ENCODE results near the gene AFF4. TPM values are rescaled to one million over a fixed set of nuclear protein-coding genes. Genes with fewer than 3 reads are reported as not detected.

AFF4 gene
- total RNA-seq, 1 donor from 2014 or later = 88.6 TPM

- ATAC-seq (no peak), DNase-seq (ENCODE audit: low spot score) (no peak)
- intact Hi-C loops (cut with DNase I) = no loop called here
Observed at GRCh38 chr5:132898094-132898493, 65.3 kb downstream of the AFF4 start.

- intact Hi-C loops (cut with DNase I) = no loop called here
- DNase-seq (ENCODE audit: low spot score) (no peak), ATAC-seq (no peak)
Observed at GRCh38 chr5:132896685-132897084, 66.7 kb downstream of the AFF4 start.

GRCh38 chr5:132895719-132896305 is 67.6 kb downstream of the AFF4 start:
- DNase-seq (ENCODE audit: low spot score) (no peak), ATAC-seq (no peak)
- intact Hi-C loops (cut with DNase I) = no loop called here

GRCh38 chr5:132890817-132891216 is 72.6 kb downstream of the AFF4 start:
- no peak for ATAC-seq
- intact Hi-C loops (cut with DNase I) = no loop called here

GRCh38 chr5:132889501-132889900 is 73.9 kb downstream of the AFF4 start:
- no peak for ATAC-seq
- no peak for DNase-seq (ENCODE audit: low spot score)
- intact Hi-C loops (cut with DNase I) = no loop called here

More at GRCh38 chr5:132890817-132891216, 72.6 kb downstream of the AFF4 start:
- DNase-seq (ENCODE audit: low spot score) = no peak

- intact Hi-C loops (cut with DNase I) = no loop called here
- DNase-seq (ENCODE audit: low spot score) (no peak), ATAC-seq (no peak)
Observed at GRCh38 chr5:132887283-132887682, 76.2 kb downstream of the AFF4 start.

GRCh38 chr5:132886064-132886823 is 77.2 kb downstream of the AFF4 start:
- DNase-seq (ENCODE audit: low spot score) = no peak
- intact Hi-C loops (cut with DNase I) = no loop called here
- ATAC-seq = no peak

- no peak for ATAC-seq
- no peak for DNase-seq (ENCODE audit: low spot score)
- intact Hi-C loops (cut with DNase I) = no loop called here
Observed at GRCh38 chr5:132884548-132884947, 78.9 kb downstream of the AFF4 start.

GRCh38 chr5:132883261-132883834 is 80.1 kb downstream of the AFF4 start:
- intact Hi-C loops (cut with DNase I) = no loop called here
- ATAC-seq (peak; percentile 84), DNase-seq (ENCODE audit: low spot score) (no peak)

GRCh38 chr5:132877938-132878337 is 85.5 kb downstream of the AFF4 start:
- DNase-seq (ENCODE audit: low spot score) = no peak
- intact Hi-C loops (cut with DNase I) = no loop called here

GRCh38 chr5:132877466-132877865 is 86.0 kb downstream of the AFF4 start:
- ATAC-seq (no peak), DNase-seq (ENCODE audit: low spot score) (no peak)
- intact Hi-C loops (cut with DNase I) = no loop called here

More at GRCh38 chr5:132877938-132878337, 85.5 kb downstream of the AFF4 start:
- no peak for ATAC-seq

- no peak for ATAC-seq
- intact Hi-C loops (cut with DNase I) = no loop called here
- DNase-seq (ENCODE audit: low spot score) = no peak
Observed at GRCh38 chr5:132876020-132876759, 87.2 kb downstream of the AFF4 start.

GRCh38 chr5:132873930-132874271 is 89.5 kb downstream of the AFF4 start:
- ATAC-seq (no peak), DNase-seq (ENCODE audit: low spot score) (no peak)
- intact Hi-C loops (cut with DNase I) = no loop called here

GRCh38 chr5:132873119-132873929 is 90.1 kb downstream of the AFF4 start, which contains the start of gene LEAP2:
LEAP2 (plus strand) TSS chr5:132873668; CDS start chr5:132873695, 27 bp downstream.
- intact Hi-C loops (cut with DNase I) = no loop called here
- DNase-seq (ENCODE audit: low spot score) (no peak), ATAC-seq (no peak)

- no peak for ATAC-seq
Observed at GRCh38 chr5:132872788-132873118, 90.7 kb downstream of the AFF4 start.

GRCh38 chr5:132871459-132872284 is 91.8 kb downstream of the AFF4 start:
- no peak for DNase-seq (ENCODE audit: low spot score)
- no peak for ATAC-seq
- intact Hi-C loops (cut with DNase I) = no loop called here

More at GRCh38 chr5:132872788-132873118, 90.7 kb downstream of the AFF4 start:
- intact Hi-C loops (cut with DNase I) = no loop called here
- no peak for DNase-seq (ENCODE audit: low spot score)

- ATAC-seq (no peak), DNase-seq (ENCODE audit: low spot score) (no peak)
- intact Hi-C loops (cut with DNase I) = no loop called here
Observed at GRCh38 chr5:132870801-132871200, 92.6 kb downstream of the AFF4 start.

- intact Hi-C loops (cut with DNase I) = no loop called here
- ATAC-seq = no peak
- no peak for DNase-seq (ENCODE audit: low spot score)
Observed at GRCh38 chr5:132868754-132869153, 94.7 kb downstream of the AFF4 start.

Data from sciatic nerve (tissue), 2 donors.